Measurements from ENCODE around the gene SLMAP. TPM values are rescaled to one million over a fixed set of nuclear protein-coding genes. Genes with fewer than 3 reads are reported as not detected.

The SLMAP gene
- total and polyA plus RNA-seq, 7 experiments from 2014 or later = 20.2 to 77.1 (median 63.4) TPM

- peak overlapping the region in 3 of 9 donors; percentile 2 to 49 (median 18) for H3K27ac Mint-ChIP-seq
- no peaks in the 10 kb centered on the region for H3K27me3 Mint-ChIP-seq
- peaks cover 0 to 5% (median 0%) of the 10 kb centered on the region in 11 donors for H3K9me3 Mint-ChIP-seq
- H3K4me1 Mint-ChIP-seq = peaks cover 4 to 42% (median 32%) of the 10 kb centered on the region in 7 donors
- Histone ChIP-seq H3K4me3 (ENCODE audit: low read length) (no peak overlapping the region), H3K4me1 (ENCODE audit: control insufficient read depth in 2 of 2, insufficient read depth in 2 of 2, low read length in 2 of 2) (peaks cover 6% of the 10 kb centered on the region in 2 donors), H3K27ac (ENCODE audit: low read depth, low read length) (no peak overlapping the region), H3K27me3 (ENCODE audit: control insufficient read depth in 2 of 2, insufficient read depth in 2 of 2, low read length in 2 of 2) (no peaks in the 10 kb centered on the region), H3K36me3 (ENCODE audit: control insufficient read depth in 2 of 3, insufficient read depth in 3 of 3, low read length in 3 of 3) (no peaks in the 10 kb centered on the region), H3K9me3 (ENCODE audit: control insufficient read depth in 2 of 3, low read length in 3 of 3) (no peaks in the 10 kb centered on the region)
- no peak for ATAC-seq
- ChIA-PET POLR2A (no interaction called here), CTCF (no interaction called here)
- no peak for DNase-seq
- intact Hi-C loops (cut with micrococcal nuclease) = no loop called here
- H3K4me3 Mint-ChIP-seq = no peak overlapping the region
- peaks cover 0 to 25% (median 22%) of the 10 kb centered on the region in 5 donors for H3K36me3 Mint-ChIP-seq
Observed at GRCh38 chr3:57784089-57784735, 28.1 kb downstream of the SLMAP start.

- peaks cover 0 to 24% (median 22%) of the 10 kb centered on the region in 5 donors for H3K36me3 Mint-ChIP-seq
Observed at GRCh38 chr3:57785446-57785845, 29.3 kb downstream of the SLMAP start.

GRCh38 chr3:57787867-57788623 is 31.9 kb downstream of the SLMAP start:
- ATAC-seq (peak; percentile 49), DNase-seq (no peak)
- Mint-ChIP-seq H3K36me3 (peaks cover 0 to 10% (median 6%) of the 10 kb centered on the region in 5 donors), H3K27ac (no peak overlapping the region), H3K27me3 (no peaks in the 10 kb centered on the region), H3K9me3 (no peaks in the 10 kb centered on the region), H3K4me3 (no peak overlapping the region), H3K4me1 (peaks cover 6 to 45% (median 28%) of the 10 kb centered on the region in 7 donors)
- intact Hi-C loops (cut with micrococcal nuclease) = no loop called here
- no peak overlapping the region for H3K27ac ChIP-seq (ENCODE audit: low read depth, low read length)
- H3K27me3 ChIP-seq (ENCODE audit: control insufficient read depth in 2 of 2, insufficient read depth in 2 of 2, low read length in 2 of 2) = no peaks in the 10 kb centered on the region
- CTCF ChIA-PET = no interaction called here
- no peaks in the 10 kb centered on the region for H3K9me3 ChIP-seq (ENCODE audit: control insufficient read depth in 2 of 3, low read length in 3 of 3)
- no peak overlapping the region for H3K4me3 ChIP-seq (ENCODE audit: low read length)
- no peaks in the 10 kb centered on the region for H3K36me3 ChIP-seq (ENCODE audit: control insufficient read depth in 2 of 3, insufficient read depth in 3 of 3, low read length in 3 of 3)
- peaks cover 6% of the 10 kb centered on the region in 2 donors for H3K4me1 ChIP-seq (ENCODE audit: control insufficient read depth in 2 of 2, insufficient read depth in 2 of 2, low read length in 2 of 2)
- POLR2A ChIA-PET = interaction anchor here (0.6 to 0.8 kb wide), 2 partner anchors 90 to 519 kb away, joined by 3 read pairs; no protein-coding TSS in a partner anchor

More at GRCh38 chr3:57785446-57785845, 29.3 kb downstream of the SLMAP start:
- Histone ChIP-seq H3K36me3 (ENCODE audit: control insufficient read depth in 2 of 3, insufficient read depth in 3 of 3, low read length in 3 of 3) (no peaks in the 10 kb centered on the region), H3K27ac (ENCODE audit: low read depth, low read length) (no peak overlapping the region), H3K4me3 (ENCODE audit: low read length) (no peak overlapping the region), H3K27me3 (ENCODE audit: control insufficient read depth in 2 of 2, insufficient read depth in 2 of 2, low read length in 2 of 2) (no peaks in the 10 kb centered on the region), H3K9me3 (ENCODE audit: control insufficient read depth in 2 of 3, low read length in 3 of 3) (no peaks in the 10 kb centered on the region), H3K4me1 (ENCODE audit: control insufficient read depth in 2 of 2, insufficient read depth in 2 of 2, low read length in 2 of 2) (peaks cover 6% of the 10 kb centered on the region in 2 donors)
- peaks cover 0 to 5% (median 0%) of the 10 kb centered on the region in 11 donors for H3K9me3 Mint-ChIP-seq
- DNase-seq (no peak), ATAC-seq (no peak)
- no peaks in the 10 kb centered on the region for H3K27me3 Mint-ChIP-seq
- CTCF ChIA-PET = no interaction called here
- intact Hi-C loops (cut with micrococcal nuclease) = no loop called here
- POLR2A ChIA-PET = no interaction called here
- H3K27ac Mint-ChIP-seq = no peak overlapping the region
- H3K4me1 Mint-ChIP-seq = peaks cover 4 to 48% (median 37%) of the 10 kb centered on the region in 7 donors
- no peak overlapping the region for H3K4me3 Mint-ChIP-seq

- intact Hi-C loops (cut with micrococcal nuclease) = no loop called here
- ATAC-seq = no peak
Observed at GRCh38 chr3:57788624-57789018, 32.5 kb downstream of the SLMAP start.

GRCh38 chr3:57791245-57791644 is 35.1 kb downstream of the SLMAP start:
- Mint-ChIP-seq H3K4me1 (peaks cover 11 to 44% (median 29%) of the 10 kb centered on the region in 7 donors), H3K36me3 (peaks cover 0 to 6% (median 2%) of the 10 kb centered on the region in 5 donors), H3K9me3 (no peaks in the 10 kb centered on the region), H3K27ac (no peak overlapping the region), H3K27me3 (no peaks in the 10 kb centered on the region), H3K4me3 (no peak overlapping the region)
- no peak overlapping the region for H3K27ac ChIP-seq (ENCODE audit: low read depth, low read length)
- H3K9me3 ChIP-seq (ENCODE audit: control insufficient read depth in 2 of 3, low read length in 3 of 3) = no peaks in the 10 kb centered on the region
- ATAC-seq (peak; percentile 55), DNase-seq (no peak)
- H3K36me3 ChIP-seq (ENCODE audit: control insufficient read depth in 2 of 3, insufficient read depth in 3 of 3, low read length in 3 of 3) = no peaks in the 10 kb centered on the region
- intact Hi-C loops (cut with micrococcal nuclease) = no loop called here
- H3K4me3 ChIP-seq (ENCODE audit: low read length) = no peak overlapping the region
- H3K4me1 ChIP-seq (ENCODE audit: control insufficient read depth in 2 of 2, insufficient read depth in 2 of 2, low read length in 2 of 2) = peaks cover 0 to 3% of the 10 kb centered on the region in 2 donors
- CTCF ChIA-PET = interaction anchor here (0.6 kb wide), 1 partner anchor 34 kb away, joined by 4 read pairs; no protein-coding TSS in a partner anchor
- POLR2A ChIA-PET = no interaction called here
- no peaks in the 10 kb centered on the region for H3K27me3 ChIP-seq (ENCODE audit: control insufficient read depth in 2 of 2, insufficient read depth in 2 of 2, low read length in 2 of 2)

More at GRCh38 chr3:57788624-57789018, 32.5 kb downstream of the SLMAP start:
- Mint-ChIP-seq H3K9me3 (no peaks in the 10 kb centered on the region), H3K36me3 (peaks cover 0 to 5% (median 0%) of the 10 kb centered on the region in 5 donors), H3K27ac (no peak overlapping the region), H3K4me3 (no peak overlapping the region), H3K4me1 (peaks cover 8 to 41% (median 23%) of the 10 kb centered on the region in 7 donors), H3K27me3 (no peaks in the 10 kb centered on the region)
- ChIA-PET POLR2A (no interaction called here), CTCF (no interaction called here)
- H3K4me1 ChIP-seq (ENCODE audit: control insufficient read depth in 2 of 2, insufficient read depth in 2 of 2, low read length in 2 of 2) = peaks cover 6% of the 10 kb centered on the region in 2 donors
- H3K9me3 ChIP-seq (ENCODE audit: control insufficient read depth in 2 of 3, low read length in 3 of 3) = no peaks in the 10 kb centered on the region
- no peaks in the 10 kb centered on the region for H3K36me3 ChIP-seq (ENCODE audit: control insufficient read depth in 2 of 3, insufficient read depth in 3 of 3, low read length in 3 of 3)
- DNase-seq = no peak
- no peak overlapping the region for H3K27ac ChIP-seq (ENCODE audit: low read depth, low read length)
- no peak overlapping the region for H3K4me3 ChIP-seq (ENCODE audit: low read length)
- H3K27me3 ChIP-seq (ENCODE audit: control insufficient read depth in 2 of 2, insufficient read depth in 2 of 2, low read length in 2 of 2) = no peaks in the 10 kb centered on the region

GRCh38 chr3:57792198-57792597 is 36.1 kb downstream of the SLMAP start:
- H3K27me3 Mint-ChIP-seq = no peaks in the 10 kb centered on the region
- no peaks in the 10 kb centered on the region for H3K9me3 Mint-ChIP-seq
- H3K4me3 Mint-ChIP-seq = no peak overlapping the region
- no peak overlapping the region for H3K27ac Mint-ChIP-seq
- H3K4me3 ChIP-seq (ENCODE audit: low read length) = no peak overlapping the region
- no peaks in the 10 kb centered on the region for H3K9me3 ChIP-seq (ENCODE audit: control insufficient read depth in 2 of 3, low read length in 3 of 3)
- intact Hi-C loops (cut with micrococcal nuclease) = no loop called here
- ChIA-PET CTCF (no interaction called here), POLR2A (interaction anchor here (1.0 to 1.3 kb wide), 2 partner anchors 9 to 36 kb away, joined by 3 read pairs; partner anchors contain the start of gene SLMAP)
- no peaks in the 10 kb centered on the region for H3K36me3 ChIP-seq (ENCODE audit: control insufficient read depth in 2 of 3, insufficient read depth in 3 of 3, low read length in 3 of 3)
- no peaks in the 10 kb centered on the region for H3K27me3 ChIP-seq (ENCODE audit: control insufficient read depth in 2 of 2, insufficient read depth in 2 of 2, low read length in 2 of 2)
- peaks cover 0 to 6% (median 2%) of the 10 kb centered on the region in 5 donors for H3K36me3 Mint-ChIP-seq
- peaks cover 0 to under 1% of the 10 kb centered on the region in 2 donors for H3K4me1 ChIP-seq (ENCODE audit: control insufficient read depth in 2 of 2, insufficient read depth in 2 of 2, low read length in 2 of 2)
- peaks cover 11 to 49% (median 34%) of the 10 kb centered on the region in 7 donors for H3K4me1 Mint-ChIP-seq
- H3K27ac ChIP-seq (ENCODE audit: low read depth, low read length) = no peak overlapping the region
- no peak for ATAC-seq
- DNase-seq = no peak

All from naive thymus-derived CD4-positive, alpha-beta T cell (primary cell).